ENCODE data around the gene GGACT. TPM values are rescaled to one million over a fixed set of nuclear protein-coding genes. Genes with fewer than 3 reads are reported as not detected.
"Not testable (repeated sequence)": the region's sequence is repeated elsewhere in the genome, so short reads cannot be mapped to it uniquely, and the experiment has no call there.

Gene GGACT
- total RNA-seq, 1 donor from 2014 or later: 3.7 TPM

- no peaks in the 10 kb centered on the region for H3K27me3 ChIP-seq (ENCODE audit: control insufficient read depth in 3 of 3, insufficient read depth in 3 of 3, low read length in 3 of 3)
- peaks cover 0 to 8% (median 0%) of the 10 kb centered on the region in 3 donors for H3K36me3 ChIP-seq (ENCODE audit: control insufficient read depth in 3 of 3, insufficient read depth in 3 of 3, low read length in 3 of 3)
- H3K4me3 ChIP-seq (ENCODE audit: low read length in 3 of 3): no peak overlapping the region
- H3K27ac ChIP-seq (ENCODE audit: low read depth, low read length): no peak overlapping the region
- H3K4me1 ChIP-seq (ENCODE audit: control insufficient read depth in 3 of 3, insufficient read depth in 3 of 3, low read length in 3 of 3): no peaks in the 10 kb centered on the region
- no peaks in the 10 kb centered on the region for H3K9me3 ChIP-seq (ENCODE audit: control insufficient read depth in 3 of 3, low read length in 3 of 3)
- H3K9ac ChIP-seq (ENCODE audit: low read depth in 1 of 3, low read length in 3 of 3): no peak overlapping the region
These were observed 7.1 kb downstream of the GGACT start for GRCh38 chr13:100581504-100581903.

GRCh38 chr13:100581030-100581429 lies 7.6 kb downstream of the GGACT start:
- Histone ChIP-seq H3K9ac (ENCODE audit: low read depth in 1 of 3, low read length in 3 of 3) (no peak overlapping the region), H3K9me3 (ENCODE audit: control insufficient read depth in 3 of 3, low read length in 3 of 3) (no peaks in the 10 kb centered on the region), H3K4me1 (ENCODE audit: control insufficient read depth in 3 of 3, insufficient read depth in 3 of 3, low read length in 3 of 3) (no peaks in the 10 kb centered on the region), H3K27ac (ENCODE audit: low read depth, low read length) (no peak overlapping the region), H3K4me3 (ENCODE audit: low read length in 3 of 3) (no peak overlapping the region), H3K27me3 (ENCODE audit: control insufficient read depth in 3 of 3, insufficient read depth in 3 of 3, low read length in 3 of 3) (no peaks in the 10 kb centered on the region), H3K36me3 (ENCODE audit: control insufficient read depth in 3 of 3, insufficient read depth in 3 of 3, low read length in 3 of 3) (peaks cover 0 to 8% (median 0%) of the 10 kb centered on the region in 3 donors)

DNA sequence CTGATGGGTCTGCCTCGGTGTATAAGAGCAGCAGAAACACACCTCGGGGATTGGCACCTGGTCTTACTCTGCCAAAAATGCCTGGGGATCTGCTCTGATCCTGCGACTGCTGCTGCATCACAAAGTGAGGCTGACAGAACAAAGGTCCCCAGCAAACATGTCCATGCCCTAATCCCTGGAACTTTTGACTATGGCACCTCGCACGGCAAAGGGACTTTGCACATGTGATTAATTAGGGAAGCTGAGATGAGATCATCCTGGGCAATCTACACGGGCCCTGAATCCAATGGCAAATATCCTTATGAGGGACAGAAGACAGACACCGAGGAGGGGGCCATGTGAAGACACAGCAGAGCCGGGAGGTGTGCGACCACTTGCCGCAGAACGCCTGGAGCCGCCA lies 8.5 kb downstream of the GGACT start:
- no peaks in the 10 kb centered on the region for H3K9me3 ChIP-seq (ENCODE audit: control insufficient read depth in 3 of 3, low read length in 3 of 3)
- no peak overlapping the region for H3K27ac ChIP-seq (ENCODE audit: low read depth, low read length)
- H3K36me3 ChIP-seq (ENCODE audit: control insufficient read depth in 3 of 3, insufficient read depth in 3 of 3, low read length in 3 of 3): peaks cover 0 to 8% (median 0%) of the 10 kb centered on the region in 3 donors
- H3K4me1 ChIP-seq (ENCODE audit: control insufficient read depth in 3 of 3, insufficient read depth in 3 of 3, low read length in 3 of 3): no peaks in the 10 kb centered on the region
- H3K9ac ChIP-seq (ENCODE audit: low read depth in 1 of 3, low read length in 3 of 3): no peak overlapping the region
- H3K27me3 ChIP-seq (ENCODE audit: control insufficient read depth in 3 of 3, insufficient read depth in 3 of 3, low read length in 3 of 3): no peaks in the 10 kb centered on the region
- H3K4me3 ChIP-seq (ENCODE audit: low read length in 3 of 3): no peak overlapping the region

GRCh38 chr13:100577239-100577638 lies 11.3 kb downstream of the GGACT start:
- H3K36me3 ChIP-seq (ENCODE audit: control insufficient read depth in 3 of 3, insufficient read depth in 3 of 3, low read length in 3 of 3); H3K9me3 ChIP-seq (ENCODE audit: control insufficient read depth in 3 of 3, low read length in 3 of 3); H3K27me3 ChIP-seq (ENCODE audit: control insufficient read depth in 3 of 3, insufficient read depth in 3 of 3, low read length in 3 of 3); H3K9ac ChIP-seq (ENCODE audit: low read depth in 1 of 3, low read length in 3 of 3); H3K27ac ChIP-seq (ENCODE audit: low read depth, low read length); H3K4me3 ChIP-seq (ENCODE audit: low read length in 3 of 3); H3K4me1 ChIP-seq (ENCODE audit: control insufficient read depth in 3 of 3, insufficient read depth in 3 of 3, low read length in 3 of 3): not testable (repeated sequence)

DNA sequence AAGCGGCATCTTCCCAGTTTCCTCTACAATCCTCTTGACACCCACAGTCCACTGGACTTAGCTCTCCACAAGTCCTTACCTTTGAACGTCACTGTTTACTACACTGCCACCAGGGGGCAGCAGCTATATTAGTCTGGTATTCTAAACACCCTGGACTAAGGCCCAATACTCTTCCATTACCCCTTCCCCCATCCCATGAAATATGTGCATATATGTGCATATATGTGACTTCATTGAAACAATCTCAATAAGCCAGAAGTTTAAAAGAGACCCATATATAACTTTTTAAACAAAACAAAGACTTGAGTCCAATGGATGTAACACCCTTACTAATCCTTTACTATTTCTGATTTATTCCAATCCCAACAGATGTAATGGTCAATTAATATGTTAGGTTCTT lies 15.5 kb downstream of the GGACT start:
- no peaks in the 10 kb centered on the region for H3K9me3 ChIP-seq (ENCODE audit: control insufficient read depth in 3 of 3, low read length in 3 of 3)
- H3K4me3 ChIP-seq (ENCODE audit: low read length in 3 of 3): no peak overlapping the region
- no peak overlapping the region for H3K27ac ChIP-seq (ENCODE audit: low read depth, low read length)
- H3K27me3 ChIP-seq (ENCODE audit: control insufficient read depth in 3 of 3, insufficient read depth in 3 of 3, low read length in 3 of 3): no peaks in the 10 kb centered on the region
- H3K9ac ChIP-seq (ENCODE audit: low read depth in 1 of 3, low read length in 3 of 3): no peak overlapping the region
- H3K4me1 ChIP-seq (ENCODE audit: control insufficient read depth in 3 of 3, insufficient read depth in 3 of 3, low read length in 3 of 3): no peaks in the 10 kb centered on the region
- H3K36me3 ChIP-seq (ENCODE audit: control insufficient read depth in 3 of 3, insufficient read depth in 3 of 3, low read length in 3 of 3): no peaks in the 10 kb centered on the region

DNA sequence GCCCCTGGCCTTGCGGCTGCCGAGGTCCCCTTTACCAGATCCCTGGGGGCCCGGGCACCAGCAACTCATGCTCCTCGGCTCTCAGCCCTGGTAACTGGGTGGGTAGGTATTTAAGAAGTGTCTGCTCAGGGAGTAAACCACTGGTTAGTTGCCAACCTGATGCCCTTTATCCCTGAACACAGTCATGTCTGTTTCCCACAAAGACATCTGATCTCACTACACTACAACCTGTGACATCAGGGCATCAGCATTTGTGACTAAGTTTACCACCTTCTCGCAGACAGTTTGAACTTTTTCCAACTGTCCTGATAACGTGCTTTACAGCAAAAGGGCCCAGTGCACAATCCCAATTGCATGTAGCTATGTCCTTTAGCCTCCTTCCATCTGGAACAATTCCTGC lies 22.0 kb downstream of the GGACT start:
- no peaks in the 10 kb centered on the region for H3K27me3 ChIP-seq (ENCODE audit: control insufficient read depth in 3 of 3, insufficient read depth in 3 of 3, low read length in 3 of 3)
- H3K9me3 ChIP-seq (ENCODE audit: control insufficient read depth in 3 of 3, low read length in 3 of 3): peaks cover 0 to 2% (median 0%) of the 10 kb centered on the region in 3 donors
- H3K4me1 ChIP-seq (ENCODE audit: control insufficient read depth in 3 of 3, insufficient read depth in 3 of 3, low read length in 3 of 3): no peaks in the 10 kb centered on the region
- no peak overlapping the region for H3K4me3 ChIP-seq (ENCODE audit: low read length in 3 of 3)
- no peak overlapping the region for H3K9ac ChIP-seq (ENCODE audit: low read depth in 1 of 3, low read length in 3 of 3)
- H3K36me3 ChIP-seq (ENCODE audit: control insufficient read depth in 3 of 3, insufficient read depth in 3 of 3, low read length in 3 of 3): no peaks in the 10 kb centered on the region
- H3K27ac ChIP-seq (ENCODE audit: low read depth, low read length): no peak overlapping the region

DNA sequence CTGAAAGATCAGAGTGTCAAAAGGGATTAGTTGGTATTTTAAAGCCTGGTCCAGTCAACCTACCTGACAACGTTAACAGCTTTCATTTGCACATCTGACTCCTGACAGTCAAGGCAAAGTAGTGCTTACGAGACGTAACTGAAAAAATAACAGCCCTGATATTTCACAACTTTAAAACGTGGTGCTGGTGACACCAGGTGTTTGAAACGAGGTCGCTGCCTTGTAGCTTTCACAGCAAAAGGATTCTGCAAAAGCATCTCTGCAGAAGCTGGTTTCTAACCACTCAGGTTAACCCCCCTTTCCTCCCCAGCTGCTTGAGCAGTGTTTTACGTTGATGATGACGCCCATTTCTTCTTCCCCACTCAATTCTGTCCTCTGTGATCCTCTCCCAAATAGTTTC lies 23.3 kb downstream of the GGACT start:
- Histone ChIP-seq H3K36me3 (ENCODE audit: control insufficient read depth in 3 of 3, insufficient read depth in 3 of 3, low read length in 3 of 3) (no peaks in the 10 kb centered on the region), H3K27ac (ENCODE audit: low read depth, low read length) (no peak overlapping the region), H3K27me3 (ENCODE audit: control insufficient read depth in 3 of 3, insufficient read depth in 3 of 3, low read length in 3 of 3) (no peaks in the 10 kb centered on the region), H3K4me3 (ENCODE audit: low read length in 3 of 3) (no peak overlapping the region), H3K9me3 (ENCODE audit: control insufficient read depth in 3 of 3, low read length in 3 of 3) (peaks cover 0 to 2% (median 0%) of the 10 kb centered on the region in 3 donors), H3K9ac (ENCODE audit: low read depth in 1 of 3, low read length in 3 of 3) (no peak overlapping the region), H3K4me1 (ENCODE audit: control insufficient read depth in 3 of 3, insufficient read depth in 3 of 3, low read length in 3 of 3) (peaks cover 0 to 7% (median 2%) of the 10 kb centered on the region in 3 donors)

GRCh38 chr13:100564444-100565223 lies 24.0 kb downstream of the GGACT start:
- Histone ChIP-seq H3K4me1 (ENCODE audit: control insufficient read depth in 3 of 3, insufficient read depth in 3 of 3, low read length in 3 of 3) (peaks cover 0 to 8% (median 2%) of the 10 kb centered on the region in 3 donors), H3K36me3 (ENCODE audit: control insufficient read depth in 3 of 3, insufficient read depth in 3 of 3, low read length in 3 of 3) (no peaks in the 10 kb centered on the region), H3K27ac (ENCODE audit: low read depth, low read length) (no peak overlapping the region), H3K27me3 (ENCODE audit: control insufficient read depth in 3 of 3, insufficient read depth in 3 of 3, low read length in 3 of 3) (no peaks in the 10 kb centered on the region), H3K9ac (ENCODE audit: low read depth in 1 of 3, low read length in 3 of 3) (no peak overlapping the region), H3K4me3 (ENCODE audit: low read length in 3 of 3) (no peak overlapping the region), H3K9me3 (ENCODE audit: control insufficient read depth in 3 of 3, low read length in 3 of 3) (peaks cover 0 to 2% (median 0%) of the 10 kb centered on the region in 3 donors)

DNA sequence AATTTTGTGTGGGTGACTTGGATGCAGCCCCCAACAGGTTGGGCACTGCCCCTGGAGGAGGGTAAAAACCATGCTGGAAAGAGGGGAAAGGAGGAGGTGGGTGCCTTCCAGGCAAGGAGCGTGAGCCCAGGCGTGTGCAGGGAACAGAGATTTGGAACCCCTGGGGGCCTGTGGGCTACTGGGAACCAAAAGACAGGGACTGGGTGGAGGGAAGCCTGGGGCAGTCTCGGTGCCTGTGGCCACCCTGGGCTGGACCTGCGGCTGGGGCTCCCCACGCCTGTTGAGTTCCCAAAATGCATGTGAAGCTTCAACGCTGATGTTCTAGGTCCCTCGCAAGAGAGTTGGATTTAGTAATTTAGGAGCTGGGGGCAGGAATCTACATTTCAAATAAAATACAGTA lies 24.8 kb downstream of the GGACT start:
- peaks cover 0 to 2% (median 0%) of the 10 kb centered on the region in 3 donors for H3K9me3 ChIP-seq (ENCODE audit: control insufficient read depth in 3 of 3, low read length in 3 of 3)
- no peaks in the 10 kb centered on the region for H3K27me3 ChIP-seq (ENCODE audit: control insufficient read depth in 3 of 3, insufficient read depth in 3 of 3, low read length in 3 of 3)
- H3K4me3 ChIP-seq (ENCODE audit: low read length in 3 of 3): no peak overlapping the region
- H3K27ac ChIP-seq (ENCODE audit: low read depth, low read length): no peak overlapping the region
- H3K9ac ChIP-seq (ENCODE audit: low read depth in 1 of 3, low read length in 3 of 3): no peak overlapping the region
- no peaks in the 10 kb centered on the region for H3K36me3 ChIP-seq (ENCODE audit: control insufficient read depth in 3 of 3, insufficient read depth in 3 of 3, low read length in 3 of 3)
- H3K4me1 ChIP-seq (ENCODE audit: control insufficient read depth in 3 of 3, insufficient read depth in 3 of 3, low read length in 3 of 3): peaks cover 0 to 8% (median 2%) of the 10 kb centered on the region in 3 donors

- Histone ChIP-seq H3K4me1 (ENCODE audit: control insufficient read depth in 3 of 3, insufficient read depth in 3 of 3, low read length in 3 of 3) (peaks cover 0 to 8% (median 2%) of the 10 kb centered on the region in 3 donors), H3K36me3 (ENCODE audit: control insufficient read depth in 3 of 3, insufficient read depth in 3 of 3, low read length in 3 of 3) (no peaks in the 10 kb centered on the region), H3K4me3 (ENCODE audit: low read length in 3 of 3) (no peak overlapping the region)
These were observed 26.9 kb downstream of the GGACT start for GRCh38 chr13:100561599-100562204.

More at GRCh38 chr13:100561599-100562204, 26.9 kb downstream of the GGACT start:
- Histone ChIP-seq H3K27me3 (ENCODE audit: control insufficient read depth in 3 of 3, insufficient read depth in 3 of 3, low read length in 3 of 3) (no peaks in the 10 kb centered on the region), H3K27ac (ENCODE audit: low read depth, low read length) (no peak overlapping the region), H3K9ac (ENCODE audit: low read depth in 1 of 3, low read length in 3 of 3) (no peak overlapping the region), H3K9me3 (ENCODE audit: control insufficient read depth in 3 of 3, low read length in 3 of 3) (peaks cover 0 to 2% (median 0%) of the 10 kb centered on the region in 3 donors)
